ENCODE data around the gene SLC9A3. TPM values are rescaled to one million over a fixed set of nuclear protein-coding genes. Genes with fewer than 3 reads are reported as not detected.

SLC9A3 gene
- total and polyA plus RNA-seq, 2 of the 13 experiments (the other 11 are each of a cell fraction or from before 2014, with no cell fraction given), result 1.5 to 1.8 TPM

GRCh38 chr5:534743-535671, 10.8 kb upstream of the SLC9A3 start:
- DNase-seq (ENCODE audit: low spot score), result no peak
- Histone ChIP-seq H2AFZ (ENCODE audit: low read length) (no peak overlapping the region), H3K9ac (ENCODE audit: insufficient read depth, low read depth, low read length) (no peak overlapping the region), H3K4me1 (ENCODE audit: insufficient read depth, low read length) (peaks cover 71% of the 10 kb centered on the region), H3K79me2 (ENCODE audit: insufficient read depth, low read length) (no peaks in the 10 kb centered on the region), H3K36me3 (replicated peaks in 1 of 2; ENCODE audit: control insufficient read depth in 1 of 2, insufficient read depth in 2 of 2, low read length in 2 of 2) (no peaks in the 10 kb centered on the region), H3K27me3 (ENCODE audit: control insufficient read depth in 1 of 2, insufficient read depth in 2 of 2, low read length in 2 of 2) (peaks cover 18 to 44% of the 10 kb centered on the region in 2 experiments; a peak in 4 of 5 replicates), H3K9me3 (ENCODE audit: low read length) (no peaks in the 10 kb centered on the region), H3K27ac (ENCODE audit: extremely low read length, insufficient read depth, low read length) (no peak overlapping the region), H4K20me1 (ENCODE audit: insufficient read depth, low read length) (no peaks in the 10 kb centered on the region), H3K4me2 (ENCODE audit: low read depth, low read length) (peak overlapping the region; percentile 65), H3K4me3 (replicated peaks in 1 of 3; ENCODE audit: insufficient read depth in 1 of 3, low read depth in 2 of 3, low read length in 3 of 3) (0 out of 6 replicates have a peak overlapping the region, but pooled peaks of 1 of the 3 experiments have one; percentile 57)
- POLR2A ChIA-PET, result no interaction called here
- 49% methylated on average over 11 of the region's 41 CpGs for WGBS (ENCODE audit: low lambda C conversion rate)
- in situ Hi-C loops (cut with HindIII; ENCODE audit: extremely low pct_ligation_motif_present, low pct_unique_long_range_greater_than_20kb), result no loop called here
- CTCF ChIA-PET (ENCODE audit: low intra/inter-chr PET ratio, low total read pairs), result no interaction called here
- intact Hi-C loops (cut with micrococcal nuclease; ENCODE audit: unreplicated experiment), result loop anchor here (10.0 kb wide), 1 partner anchor 80 kb away; the partner anchor contains the start of gene CEP72
- no peak for ATAC-seq
- TF ChIP-seq KDM6A (CRISPR knock-in tag; IDR thresholded peaks at IDR 0.05; ENCODE audit: low read depth) (no peak), ERF (CRISPR knock-in tag; IDR thresholded peaks at IDR 0.05) (no peak), BHLHE40 (IDR thresholded peaks at IDR 0.05; ENCODE audit: low read length) (no peak), YEATS4 (CRISPR knock-in tag; IDR thresholded peaks at IDR 0.05; ENCODE audit: borderline replicate concordance) (no peak), HIVEP1 (CRISPR knock-in tag; IDR thresholded peaks at IDR 0.05) (no peak), CSRNP2 (CRISPR knock-in tag; conservative IDR thresholded peaks at IDR 0.05; ENCODE audit: low read depth) (no peak), ZBTB25 (CRISPR knock-in tag; IDR thresholded peaks at IDR 0.05) (no peak), ZNF432 (CRISPR knock-in tag; IDR thresholded peaks at IDR 0.05; ENCODE audit: borderline replicate concordance) (no peak), AKAP8 (CRISPR knock-in tag; IDR thresholded peaks at IDR 0.05) (no peak), ZNF839 (CRISPR knock-in tag; IDR thresholded peaks at IDR 0.05; ENCODE audit: borderline replicate concordance) (no peak), ZSCAN31 (CRISPR knock-in tag; IDR thresholded peaks at IDR 0.05; ENCODE audit: low read depth) (no peak)
- no TSS peak for BruUV-seq (replicated peaks)
- no peak for FAIRE-seq

All from HepG2 (cell line).